Stimulated activated naive B cell treated with anti-CD40 and anti-IgM and Interleukin-4, amounts not matched to agents 10 μg/mL and 1 μg/mL and 100 μg/mL, for 72 hours (primary cell): Measurements from ENCODE around the gene ANKRD33B.
A peak's percentile ranks its signal among the peaks of the same experiment; 100 is the strongest.

Experiments used
- ATAC-seq, 2 donors: fragments of 150-1000 bp; cut with Tn5 transposase; replicated peaks; 2 replicates each; pipeline ENCODE4 v1.10.0; 2021; ENCODE audit warnings: moderate library complexity in 1 of 2
- DNase-seq: peaks from one replicate; pipeline ENCODE4 v3.0.0; 2021
- H3K27ac Mint-ChIP-seq: one replicate; pipeline ENCODE4 v1.8.0; 2022; ENCODE audit warnings: mild to moderate bottlenecking, mixed read lengths
- H3K27me3 Mint-ChIP-seq, 2 donors: one replicate each; pipeline ENCODE4 v1.8.0; 2022; ENCODE audit warnings: mixed read lengths in 2 of 2
- H3K36me3 Mint-ChIP-seq, 2 donors: one replicate each; pipeline ENCODE4 v1.8.0; 2022; ENCODE audit warnings: mixed read lengths in 2 of 2, mild to moderate bottlenecking in 1 of 2
- H3K4me1 Mint-ChIP-seq, 2 donors: one replicate each; pipeline ENCODE4 v1.8.0; 2022; ENCODE audit warnings: mixed read lengths in 2 of 2, mild to moderate bottlenecking in 1 of 2
- H3K4me3 Mint-ChIP-seq, 2 donors: one replicate each; pipeline ENCODE4 v1.8.0; 2022; ENCODE audit warnings: mild to moderate bottlenecking in 2 of 2, mixed read lengths in 2 of 2, moderate library complexity in 1 of 2
- H3K9me3 Mint-ChIP-seq, 2 donors: one replicate each; pipeline ENCODE4 v1.8.0; 2022; ENCODE audit warnings: mixed read lengths in 2 of 2, mild to moderate bottlenecking in 1 of 2

Gene ANKRD33B

GRCh38 chr5:10583663-10584572, 20.0 kb downstream of the ANKRD33B start:
- H3K36me3 Mint-ChIP-seq = peaks cover 71 to 80% of the 10 kb centered on the region in 2 donors
- H3K4me1 Mint-ChIP-seq = peaks cover 73 to 94% of the 10 kb centered on the region in 2 donors
- ATAC-seq (no peak), DNase-seq (no peak)
- peak overlapping the region; percentile 62 to 79 for H3K4me3 Mint-ChIP-seq
- H3K27me3 Mint-ChIP-seq = no peaks in the 10 kb centered on the region
- peak overlapping the region; percentile 82 for H3K27ac Mint-ChIP-seq
- H3K9me3 Mint-ChIP-seq = peaks cover 0 to 8% of the 10 kb centered on the region in 2 donors

GRCh38 chr5:10584714-10585517, 21.0 kb downstream of the ANKRD33B start:
- Mint-ChIP-seq H3K9me3 (peaks cover 3 to 11% of the 10 kb centered on the region in 2 donors), H3K27me3 (no peaks in the 10 kb centered on the region), H3K27ac (peak overlapping the region; percentile 82), H3K36me3 (peaks cover 78 to 87% of the 10 kb centered on the region in 2 donors), H3K4me3 (peak overlapping the region; percentile 11 to 47), H3K4me1 (peaks cover 74 to 96% of the 10 kb centered on the region in 2 donors)
- ATAC-seq = no peak
- no peak for DNase-seq

- Mint-ChIP-seq H3K4me1 (peaks cover 76 to 96% of the 10 kb centered on the region in 2 donors), H3K36me3 (peaks cover 83 to 87% of the 10 kb centered on the region in 2 donors), H3K4me3 (peak overlapping the region; percentile 47), H3K27ac (peak overlapping the region; percentile 27), H3K9me3 (peaks cover 3 to 11% of the 10 kb centered on the region in 2 donors), H3K27me3 (no peaks in the 10 kb centered on the region)
- DNase-seq (no peak), ATAC-seq (no peak)
These were observed 21.6 kb downstream of the ANKRD33B start for GRCh38 chr5:10585518-10585915.

GRCh38 chr5:10586008-10586407, 22.1 kb downstream of the ANKRD33B start:
- peaks cover 81 to 86% of the 10 kb centered on the region in 2 donors for H3K36me3 Mint-ChIP-seq
- peaks cover 75 to 95% of the 10 kb centered on the region in 2 donors for H3K4me1 Mint-ChIP-seq
- DNase-seq (no peak), ATAC-seq (peak; percentile 59 to 68)
- H3K4me3 Mint-ChIP-seq = peak overlapping the region; percentile 47 to 55
- H3K27ac Mint-ChIP-seq = peak overlapping the region; percentile 16
- H3K27me3 Mint-ChIP-seq = no peaks in the 10 kb centered on the region
- peaks cover 3 to 11% of the 10 kb centered on the region in 2 donors for H3K9me3 Mint-ChIP-seq

GRCh38 chr5:10586555-10586954, 22.7 kb downstream of the ANKRD33B start:
- H3K4me3 Mint-ChIP-seq = peak overlapping the region; percentile 15 to 55
- peaks cover 80 to 84% of the 10 kb centered on the region in 2 donors for H3K36me3 Mint-ChIP-seq
- H3K9me3 Mint-ChIP-seq = peaks cover 3 to 11% of the 10 kb centered on the region in 2 donors
- peaks cover 73 to 94% of the 10 kb centered on the region in 2 donors for H3K4me1 Mint-ChIP-seq
- no peak for ATAC-seq
- H3K27me3 Mint-ChIP-seq = no peaks in the 10 kb centered on the region
- no peak for DNase-seq
- peak overlapping the region; percentile 67 for H3K27ac Mint-ChIP-seq

- no peak overlapping the region for H3K4me3 Mint-ChIP-seq
- H3K27ac Mint-ChIP-seq = no peak overlapping the region
- peaks cover 67 to 91% of the 10 kb centered on the region in 2 donors for H3K4me1 Mint-ChIP-seq
These were observed 24.4 kb downstream of the ANKRD33B start for GRCh38 chr5:10588109-10588775.

GRCh38 chr5:10588779-10589447, 25.0 kb downstream of the ANKRD33B start:
- no peak overlapping the region for H3K27ac Mint-ChIP-seq
- peaks cover 3 to 11% of the 10 kb centered on the region in 2 donors for H3K9me3 Mint-ChIP-seq
- ATAC-seq = peak; percentile 17 to 35
- H3K36me3 Mint-ChIP-seq = peaks cover 66 to 73% of the 10 kb centered on the region in 2 donors
- DNase-seq = no peak
- H3K4me1 Mint-ChIP-seq = peaks cover 67 to 91% of the 10 kb centered on the region in 2 donors
- H3K4me3 Mint-ChIP-seq = peak overlapping the region; percentile 1 to 47
- no peaks in the 10 kb centered on the region for H3K27me3 Mint-ChIP-seq

More at GRCh38 chr5:10588109-10588775, 24.4 kb downstream of the ANKRD33B start:
- DNase-seq = no peak
- no peak for ATAC-seq
- Mint-ChIP-seq H3K9me3 (peaks cover 3 to 11% of the 10 kb centered on the region in 2 donors), H3K36me3 (peaks cover 67 to 73% of the 10 kb centered on the region in 2 donors), H3K27me3 (no peaks in the 10 kb centered on the region)

- Mint-ChIP-seq H3K27ac (no peak overlapping the region), H3K4me1 (peaks cover 65 to 90% of the 10 kb centered on the region in 2 donors), H3K27me3 (no peaks in the 10 kb centered on the region), H3K36me3 (peaks cover 62 to 71% of the 10 kb centered on the region in 2 donors), H3K9me3 (peaks cover 3 to 4% of the 10 kb centered on the region in 2 donors), H3K4me3 (no peak overlapping the region)
- DNase-seq (no peak), ATAC-seq (no peak)
These were observed 26.5 kb downstream of the ANKRD33B start for GRCh38 chr5:10590226-10590999.

- H3K27me3 Mint-ChIP-seq = no peaks in the 10 kb centered on the region
- peak overlapping the region; percentile 37 for H3K27ac Mint-ChIP-seq
- ATAC-seq (no peak), DNase-seq (no peak)
- peaks cover 60 to 67% of the 10 kb centered on the region in 2 donors for H3K36me3 Mint-ChIP-seq
- peaks cover 3 to 4% of the 10 kb centered on the region in 2 donors for H3K9me3 Mint-ChIP-seq
- peaks cover 65 to 90% of the 10 kb centered on the region in 2 donors for H3K4me1 Mint-ChIP-seq
- H3K4me3 Mint-ChIP-seq = no peak overlapping the region
These were observed 27.3 kb downstream of the ANKRD33B start for GRCh38 chr5:10591159-10591558.

GRCh38 chr5:10591966-10592365, 28.1 kb downstream of the ANKRD33B start:
- no peaks in the 10 kb centered on the region for H3K27me3 Mint-ChIP-seq

GRCh38 chr5:10592601-10593000, 28.7 kb downstream of the ANKRD33B start:
- Mint-ChIP-seq H3K4me3 (no peak overlapping the region), H3K27me3 (no peaks in the 10 kb centered on the region), H3K36me3 (peaks cover 66 to 74% of the 10 kb centered on the region in 2 donors), H3K9me3 (peaks cover 3 to 4% of the 10 kb centered on the region in 2 donors), H3K4me1 (peaks cover 71 to 93% of the 10 kb centered on the region in 2 donors), H3K27ac (no peak overlapping the region)
- peak; percentile 65 to 67 for ATAC-seq
- DNase-seq = no peak

More at GRCh38 chr5:10591966-10592365, 28.1 kb downstream of the ANKRD33B start:
- Mint-ChIP-seq H3K4me3 (no peak overlapping the region), H3K27ac (no peak overlapping the region), H3K36me3 (peaks cover 62 to 68% of the 10 kb centered on the region in 2 donors), H3K9me3 (peaks cover 3 to 4% of the 10 kb centered on the region in 2 donors), H3K4me1 (peaks cover 67 to 90% of the 10 kb centered on the region in 2 donors)
- no peak for ATAC-seq
- no peak for DNase-seq

- Mint-ChIP-seq H3K27ac (peak overlapping the region; percentile 65), H3K9me3 (peaks cover 3 to 4% of the 10 kb centered on the region in 2 donors)
These were observed 29.8 kb downstream of the ANKRD33B start for GRCh38 chr5:10593531-10594181.

More at GRCh38 chr5:10593531-10594181, 29.8 kb downstream of the ANKRD33B start:
- Mint-ChIP-seq H3K4me3 (peak overlapping the region in 1 of 2 donors; percentile 32), H3K27me3 (no peaks in the 10 kb centered on the region), H3K36me3 (peaks cover 65 to 73% of the 10 kb centered on the region in 2 donors), H3K4me1 (peaks cover 68 to 88% of the 10 kb centered on the region in 2 donors)
- ATAC-seq (no peak), DNase-seq (no peak)
